ENCODE measurements around the gene LRFN2.

DNA sequence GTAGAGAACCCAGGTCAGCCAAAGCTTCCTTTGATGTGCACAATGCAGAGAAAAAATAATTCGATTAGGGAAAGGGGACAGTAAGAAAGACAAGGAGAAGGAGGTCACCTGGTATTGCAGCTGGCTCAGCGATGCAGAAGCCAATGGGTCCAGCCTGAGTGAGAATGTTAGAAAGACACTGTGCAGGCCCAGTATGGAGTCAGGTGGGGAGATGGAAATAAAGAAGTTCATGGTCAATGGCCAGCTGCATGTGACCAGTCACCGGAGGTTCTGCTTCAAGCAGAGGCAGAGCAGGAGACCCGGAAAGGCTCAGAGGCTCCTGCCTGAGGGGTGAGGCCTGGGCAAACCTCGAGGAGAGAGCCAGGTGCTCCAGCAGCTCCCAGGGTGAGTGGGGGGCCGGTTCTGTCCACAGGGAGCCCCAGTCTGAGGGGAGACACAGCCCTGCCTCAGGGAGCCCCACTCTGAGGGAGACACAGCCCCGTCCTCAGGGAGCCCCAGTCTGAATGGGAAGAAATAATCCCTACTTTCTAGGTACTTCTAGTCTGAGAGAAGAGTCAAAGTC lies 51.3 kb downstream of the LRFN2 start:
- TF ChIP-seq, protein P1, sequence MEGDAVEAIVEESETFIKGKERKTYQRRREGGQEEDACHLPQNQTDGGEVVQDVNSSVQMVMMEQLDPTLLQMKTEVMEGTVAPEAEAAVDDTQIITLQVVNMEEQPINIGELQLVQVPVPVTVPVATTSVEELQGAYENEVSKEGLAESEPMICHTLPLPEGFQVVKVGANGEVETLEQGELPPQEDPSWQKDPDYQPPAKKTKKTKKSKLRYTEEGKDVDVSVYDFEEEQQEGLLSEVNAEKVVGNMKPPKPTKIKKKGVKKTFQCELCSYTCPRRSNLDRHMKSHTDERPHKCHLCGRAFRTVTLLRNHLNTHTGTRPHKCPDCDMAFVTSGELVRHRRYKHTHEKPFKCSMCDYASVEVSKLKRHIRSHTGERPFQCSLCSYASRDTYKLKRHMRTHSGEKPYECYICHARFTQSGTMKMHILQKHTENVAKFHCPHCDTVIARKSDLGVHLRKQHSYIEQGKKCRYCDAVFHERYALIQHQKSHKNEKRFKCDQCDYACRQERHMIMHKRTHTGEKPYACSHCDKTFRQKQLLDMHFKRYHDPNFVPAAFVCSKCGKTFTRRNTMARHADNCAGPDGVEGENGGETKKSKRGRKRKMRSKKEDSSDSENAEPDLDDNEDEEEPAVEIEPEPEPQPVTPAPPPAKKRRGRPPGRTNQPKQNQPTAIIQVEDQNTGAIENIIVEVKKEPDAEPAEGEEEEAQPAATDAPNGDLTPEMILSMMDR (IDR thresholded peaks at IDR 0.05), result no peak
- no peak for TF ChIP-seq ZFX (IDR thresholded peaks at IDR 0.05; ENCODE audit: borderline replicate concordance)

All from 22Rv1 (cell line).